Measurements from ENCODE around the gene RAB38.

Gene RAB38

DNA sequence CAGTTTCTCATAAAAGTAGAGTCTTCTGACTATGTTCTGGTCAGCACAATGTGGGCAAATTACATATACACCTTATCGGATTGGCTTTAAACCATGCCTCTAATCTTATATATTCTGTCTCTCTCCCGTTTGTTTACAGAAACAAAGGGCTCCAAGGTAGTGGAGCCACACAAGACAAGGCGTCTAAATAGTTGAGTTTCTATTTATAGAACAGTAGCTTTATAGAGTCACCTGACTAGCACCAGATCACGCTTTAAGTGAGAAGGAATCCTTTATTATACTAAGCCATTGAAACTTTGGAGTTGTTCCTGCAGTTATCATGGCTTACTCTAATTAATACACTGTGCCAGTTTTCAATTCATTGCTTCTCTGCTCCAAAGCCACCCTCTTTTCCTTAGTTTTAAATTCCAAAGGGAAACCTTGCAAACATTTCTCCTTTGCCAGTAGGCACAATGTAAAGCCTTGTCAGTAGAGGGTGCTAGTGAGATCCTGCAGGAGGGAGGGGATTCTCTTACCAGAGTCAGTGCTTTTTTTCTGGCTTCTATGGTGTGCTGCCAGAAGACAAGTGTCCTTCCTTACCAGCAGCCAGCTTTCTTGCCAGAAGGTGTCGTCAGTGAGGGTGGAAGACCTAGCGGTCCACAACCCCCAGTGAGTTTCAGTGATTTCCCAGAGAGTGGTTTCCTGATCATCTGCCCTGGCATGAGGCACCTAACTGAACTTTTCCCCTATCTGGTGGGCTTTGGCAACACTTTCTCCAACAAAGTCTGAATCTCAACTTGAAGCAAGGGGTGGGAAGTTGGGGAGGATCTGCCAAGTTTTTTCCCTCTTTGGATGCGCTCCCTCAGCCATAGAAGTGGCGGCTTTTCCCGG lies 71.7 kb downstream of the RAB38 start:
- DNase-seq (ENCODE audit: low spot score) = no peak

DNA sequence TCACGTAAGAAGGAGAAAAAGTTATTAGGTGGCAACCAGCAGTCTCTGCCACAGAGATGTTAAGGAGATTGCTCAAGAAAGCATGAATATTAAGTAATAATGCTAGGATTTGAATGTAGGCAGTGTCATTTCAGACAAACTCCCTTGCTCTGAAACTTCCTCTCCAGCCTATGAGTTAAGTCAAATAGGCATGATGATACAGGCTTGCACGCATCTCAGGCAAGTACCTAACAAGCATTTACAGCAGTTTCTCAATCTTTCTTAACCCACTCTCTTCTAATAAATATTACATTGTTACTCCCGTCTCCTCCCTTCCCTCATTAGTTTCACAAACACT lies 72.7 kb downstream of the RAB38 start:
- DNase-seq (ENCODE audit: low spot score) = no peak

DNA sequence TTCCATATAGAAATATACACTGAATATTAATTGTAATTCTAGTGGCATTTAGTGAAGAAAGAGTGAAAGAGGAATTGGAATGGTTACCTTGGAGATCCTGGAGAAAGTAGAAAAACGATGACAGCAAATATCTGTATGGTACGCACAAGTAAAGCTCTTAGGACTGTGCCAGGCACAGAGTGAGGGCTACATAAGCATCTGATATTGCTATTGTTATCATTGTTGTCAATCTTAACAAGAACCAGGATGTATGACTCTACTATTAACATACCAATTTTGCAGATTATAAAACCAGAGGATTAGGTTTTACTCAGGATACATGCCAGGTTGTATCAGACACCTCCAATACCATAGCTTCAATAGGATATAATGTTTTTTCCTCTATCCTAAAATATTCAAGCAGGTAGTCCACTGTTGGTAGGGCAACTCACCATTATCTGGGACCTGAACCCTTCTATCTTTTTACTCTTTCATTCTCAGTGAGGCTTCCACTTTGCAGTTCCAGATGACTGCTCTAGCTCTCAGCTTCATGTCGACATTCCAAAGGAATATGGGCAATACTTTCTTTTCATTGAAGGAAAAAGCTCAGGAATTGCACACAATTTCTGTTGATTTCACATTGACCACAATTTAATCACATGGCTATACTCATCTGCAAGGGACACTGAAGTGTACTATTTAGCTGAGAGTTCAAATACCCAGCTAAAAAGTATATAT lies 73.2 kb downstream of the RAB38 start:
- no peak for DNase-seq (ENCODE audit: low spot score)

DNA sequence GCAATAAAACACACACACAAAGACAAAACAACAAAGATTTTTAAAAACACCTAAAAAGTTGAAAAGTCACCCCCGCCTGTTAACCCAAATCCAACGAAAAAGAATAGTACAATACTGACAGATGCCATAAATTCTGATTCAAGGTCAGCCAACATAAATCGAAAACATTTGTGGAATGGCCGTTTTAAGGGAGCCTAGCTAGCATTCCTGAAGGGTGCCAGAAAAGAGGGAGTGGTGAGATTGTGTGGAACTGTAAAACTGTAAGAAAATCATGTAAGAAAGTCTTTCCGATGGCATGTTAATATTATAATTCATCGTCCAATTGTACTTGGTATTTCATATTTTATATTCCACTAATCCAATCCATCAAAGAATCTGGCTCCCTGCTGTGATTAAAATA lies 75.1 kb downstream of the RAB38 start:
- no peak for DNase-seq (ENCODE audit: low spot score)

DNA sequence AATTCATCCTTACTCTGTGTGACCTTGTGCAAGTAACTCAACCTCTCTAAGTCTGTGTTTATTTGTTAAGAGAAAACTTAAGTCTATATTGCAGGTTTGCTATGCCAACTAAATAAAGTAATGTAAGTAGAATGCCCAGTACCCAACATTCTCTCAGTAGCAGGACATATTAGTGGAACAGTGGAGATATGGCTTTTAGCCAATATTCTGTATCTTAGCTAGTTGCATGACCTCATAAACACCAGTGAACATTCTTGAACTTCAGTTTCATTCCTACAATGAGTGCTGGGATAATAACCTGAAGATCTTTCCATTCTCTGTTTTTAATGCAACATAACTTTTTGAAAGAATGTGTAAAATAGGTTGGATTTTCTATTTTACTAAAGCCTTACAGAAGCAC lies 77.0 kb downstream of the RAB38 start:
- DNase-seq (ENCODE audit: low spot score) = no peak

DNA sequence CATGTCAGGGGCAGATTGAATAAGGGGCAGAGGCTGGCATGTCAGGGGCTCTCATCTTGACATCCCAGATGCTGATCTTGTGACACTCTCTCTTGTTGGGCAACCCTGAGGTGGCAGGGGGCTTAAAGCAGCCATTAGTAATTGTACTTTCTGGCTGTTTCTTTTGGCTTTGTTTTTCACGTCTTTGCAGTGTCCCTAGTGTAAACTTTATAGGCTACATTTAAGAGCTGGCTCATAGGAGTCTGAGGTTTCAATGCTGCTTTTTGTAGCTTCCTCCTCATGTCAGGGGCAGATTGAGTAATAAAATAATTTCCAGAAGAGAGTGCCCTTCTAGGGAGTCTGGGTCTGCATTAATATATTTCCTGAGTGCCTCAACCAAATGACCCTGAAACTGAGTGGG lies 86.1 kb downstream of the RAB38 start:
- no peak for DNase-seq (ENCODE audit: low spot score)

DNA sequence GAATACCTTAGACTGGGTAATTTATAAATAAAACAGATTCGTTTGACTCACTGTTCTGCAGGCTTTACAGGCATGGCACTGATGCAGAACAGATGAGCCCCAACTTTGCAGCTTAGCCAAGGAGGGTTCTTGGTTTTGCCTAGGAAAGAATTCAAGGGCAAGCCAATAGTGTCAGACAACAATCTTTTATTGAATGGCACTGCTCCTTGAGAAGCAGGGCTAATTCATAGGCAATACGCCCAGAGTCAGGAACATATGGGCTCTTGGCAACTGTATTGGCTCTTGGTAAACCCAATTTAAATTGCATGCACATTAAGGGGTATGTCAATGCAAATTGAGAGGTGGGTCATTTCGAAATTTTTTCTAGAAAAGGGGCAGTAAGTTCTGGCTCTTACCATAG lies 87.9 kb downstream of the RAB38 start:
- DNase-seq (ENCODE audit: low spot score) = no peak

DNA sequence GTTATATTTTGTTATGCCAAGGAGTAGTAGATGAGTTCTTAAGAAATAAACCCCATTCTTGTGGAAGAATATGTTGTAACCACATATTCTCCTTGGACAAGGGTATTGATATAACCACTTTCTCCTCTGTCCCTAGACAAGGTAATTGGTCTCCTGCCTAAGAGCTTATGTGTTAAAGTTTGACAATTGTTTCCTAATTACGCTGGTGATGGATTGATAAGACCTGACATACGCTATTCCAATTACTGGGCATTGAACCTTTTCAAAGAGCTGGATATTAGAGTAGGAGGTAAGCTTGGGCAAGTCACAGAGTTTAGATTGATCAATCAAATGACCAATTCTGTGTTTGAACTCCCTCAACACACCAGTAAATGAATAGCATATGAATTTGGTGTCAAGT lies 88.9 kb downstream of the RAB38 start:
- no peak for DNase-seq (ENCODE audit: low spot score)

DNA sequence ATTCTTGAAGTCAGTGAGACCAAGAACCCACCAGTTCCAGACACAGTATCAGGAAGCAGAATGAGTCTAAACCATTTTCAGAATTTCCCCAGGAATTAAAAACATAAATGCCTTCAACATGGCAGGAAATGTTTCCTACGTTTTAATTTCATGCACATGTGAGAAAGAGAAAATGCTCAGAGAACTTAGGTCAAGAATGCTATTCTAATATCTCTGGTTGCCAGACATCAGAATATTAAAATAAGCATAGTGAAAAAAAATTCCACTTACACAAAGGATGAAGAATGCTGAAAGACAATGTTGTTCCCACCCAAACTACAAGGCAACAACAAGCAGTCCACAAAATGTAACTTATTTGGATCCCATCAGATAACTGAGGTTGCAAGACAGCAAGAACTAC lies 104.8 kb downstream of the RAB38 start:
- DNase-seq (ENCODE audit: low spot score) = no peak

DNA sequence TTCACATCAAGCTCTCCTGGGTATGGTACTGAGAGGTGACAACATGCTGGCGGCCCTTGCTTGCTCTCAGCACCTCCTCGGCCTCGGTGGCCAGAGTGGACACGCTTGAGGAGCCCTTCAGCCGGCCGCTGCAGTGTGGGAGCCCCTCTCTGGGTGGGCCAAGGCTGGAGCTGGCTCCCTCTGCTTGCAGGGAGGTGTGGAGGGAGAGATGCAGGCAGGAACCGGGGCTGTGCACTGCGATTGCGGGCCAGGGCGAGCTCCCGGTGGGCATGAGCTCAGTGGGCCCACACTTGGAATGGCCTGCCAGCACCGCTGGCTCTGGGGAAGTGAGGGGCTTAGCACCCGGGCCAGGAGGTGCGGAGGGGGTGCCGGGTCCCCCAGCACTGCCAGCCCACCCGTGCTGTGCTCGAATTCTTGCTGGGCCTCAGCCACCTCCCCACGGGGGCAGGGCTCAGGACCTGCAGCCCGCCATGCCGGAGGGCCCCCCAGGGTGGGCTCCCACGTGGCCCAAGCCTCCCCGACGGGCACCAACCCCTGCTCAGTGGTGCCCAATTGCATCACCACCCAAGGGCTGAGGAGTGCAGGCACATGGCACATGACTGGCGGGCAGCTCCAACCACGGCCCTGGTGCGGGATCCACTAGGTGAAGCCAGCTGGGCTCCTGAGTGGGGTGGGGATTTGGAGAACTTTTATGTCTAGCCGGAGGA lies 106.2 kb downstream of the RAB38 start:
- no peak for DNase-seq (ENCODE audit: low spot score)

DNA sequence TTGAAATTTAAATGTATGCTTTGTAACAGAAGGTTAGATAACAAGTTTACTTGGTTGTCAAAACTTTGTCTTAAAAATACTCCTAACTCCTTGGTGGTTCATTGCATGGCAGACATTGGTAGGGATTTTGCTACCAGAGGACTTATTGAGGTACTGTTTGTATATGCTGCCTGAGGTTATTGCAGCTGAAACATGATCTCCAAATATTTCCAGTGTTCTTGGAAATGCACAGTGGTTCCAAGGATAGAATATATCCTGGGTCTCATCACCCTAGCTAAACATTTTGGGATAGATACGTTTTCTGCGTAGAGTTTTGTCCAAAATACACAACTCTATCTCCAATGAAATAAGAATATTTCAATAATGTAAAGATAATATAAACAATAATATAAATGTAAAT lies 109.2 kb downstream of the RAB38 start:
- no peak for DNase-seq (ENCODE audit: low spot score)

DNA sequence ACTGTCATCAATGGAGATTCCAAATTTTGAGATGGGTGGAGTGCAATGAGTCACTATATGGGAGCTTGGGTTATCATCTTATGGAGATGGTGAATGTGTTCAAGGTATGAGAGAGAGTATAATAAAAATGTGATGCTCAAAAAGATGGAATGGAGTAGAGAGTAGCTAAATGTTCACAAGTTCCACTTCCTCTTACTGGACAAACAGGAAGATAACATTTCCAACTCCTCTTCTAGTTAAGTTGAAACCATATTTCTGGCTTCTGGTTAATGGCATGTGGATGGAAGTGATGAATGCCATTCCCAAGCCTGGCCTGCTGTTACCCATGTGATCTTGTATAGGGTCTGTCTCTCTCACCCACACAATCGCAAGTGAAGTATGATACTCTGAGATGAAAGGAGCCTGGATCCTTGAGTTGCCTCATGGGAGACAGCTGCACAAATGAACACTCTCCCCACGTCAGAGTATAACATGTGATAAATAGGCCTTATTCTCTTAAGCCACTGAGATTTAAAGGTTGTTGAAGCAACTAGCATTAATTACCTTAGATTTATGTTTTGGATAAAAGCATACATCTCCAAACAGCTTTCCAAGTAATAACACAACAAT lies 111.0 kb downstream of the RAB38 start:
- DNase-seq (ENCODE audit: low spot score) = no peak
